HG03095 (cell line): ENCODE measurements around the gene DNAH8.

Source experiments
- ATAC-seq: cut with Tn5 transposase; IDR thresholded peaks from one replicate; pipeline ENCODE4 v1.9.1; 2021; ENCODE audit warnings: moderate library complexity; ENCODE audit not compliant: unreplicated experiment

The DNAH8 gene

DNA sequence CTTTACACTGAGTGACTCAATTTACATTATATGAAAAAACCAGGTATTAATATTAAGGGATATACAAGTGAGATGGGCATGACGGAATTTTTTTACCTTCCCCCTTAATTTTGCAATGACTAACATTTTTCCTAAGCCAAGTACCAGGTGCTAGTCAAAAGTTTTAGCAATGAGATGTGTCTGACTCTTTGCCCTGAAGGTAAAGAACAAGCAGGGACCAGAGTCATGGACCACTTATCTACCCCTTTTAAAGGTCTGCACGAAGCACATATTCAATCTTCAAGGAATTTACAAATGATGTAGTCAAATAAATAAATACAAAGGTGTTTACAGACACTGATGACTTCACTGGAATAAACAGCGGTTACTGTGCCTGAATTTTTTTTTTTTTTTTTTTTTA lies 13.6 kb upstream of the DNAH8 start:
- no peak for ATAC-seq

DNA sequence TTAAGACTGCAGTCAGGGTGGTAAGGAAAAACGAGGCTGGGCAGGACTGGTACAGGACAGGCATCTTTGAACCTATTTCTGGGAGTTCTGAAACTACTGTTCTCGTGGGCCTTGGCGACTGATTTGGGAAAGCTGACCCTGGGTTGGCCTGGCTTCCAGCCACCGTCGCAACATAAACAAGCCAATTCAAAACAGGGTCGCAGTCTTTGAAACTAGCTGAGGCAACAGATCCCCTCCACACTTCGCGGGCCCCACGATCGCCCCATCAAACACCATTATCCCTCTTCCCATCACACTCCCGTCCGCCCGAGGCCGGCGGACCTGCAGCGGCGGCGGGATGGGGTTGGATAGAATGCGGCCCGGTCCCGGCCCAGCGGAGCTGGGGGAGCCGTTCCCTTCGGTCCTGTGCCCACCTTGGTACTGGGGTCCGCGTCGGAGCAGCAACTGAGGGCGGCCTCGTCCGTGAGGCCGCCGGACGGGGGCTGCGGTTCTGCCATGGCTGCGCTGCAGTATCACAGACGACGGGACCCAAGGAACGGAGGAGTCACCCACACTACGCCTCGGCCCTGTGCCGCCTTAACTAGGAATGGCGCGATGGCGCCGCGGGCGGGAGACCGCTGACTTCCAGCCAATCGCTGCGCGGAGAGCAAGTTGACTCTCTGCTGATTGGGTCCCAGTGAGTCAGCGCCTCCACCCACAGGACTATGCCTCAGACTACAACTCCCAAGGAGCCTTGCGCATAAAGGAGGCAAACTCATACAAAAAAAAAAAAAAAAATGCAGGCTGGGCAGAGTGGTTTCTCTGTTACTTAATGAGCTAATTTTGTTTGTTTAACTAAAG lies 12.3 kb upstream of the DNAH8 start, which contains the start of gene GLO1:
Gene GLO1 (minus strand): TSS at position 588 of the 840 bp plus-strand sequence. CDS start 91 bp downstream, at position 497.
- peak; percentile 99 for ATAC-seq

DNA sequence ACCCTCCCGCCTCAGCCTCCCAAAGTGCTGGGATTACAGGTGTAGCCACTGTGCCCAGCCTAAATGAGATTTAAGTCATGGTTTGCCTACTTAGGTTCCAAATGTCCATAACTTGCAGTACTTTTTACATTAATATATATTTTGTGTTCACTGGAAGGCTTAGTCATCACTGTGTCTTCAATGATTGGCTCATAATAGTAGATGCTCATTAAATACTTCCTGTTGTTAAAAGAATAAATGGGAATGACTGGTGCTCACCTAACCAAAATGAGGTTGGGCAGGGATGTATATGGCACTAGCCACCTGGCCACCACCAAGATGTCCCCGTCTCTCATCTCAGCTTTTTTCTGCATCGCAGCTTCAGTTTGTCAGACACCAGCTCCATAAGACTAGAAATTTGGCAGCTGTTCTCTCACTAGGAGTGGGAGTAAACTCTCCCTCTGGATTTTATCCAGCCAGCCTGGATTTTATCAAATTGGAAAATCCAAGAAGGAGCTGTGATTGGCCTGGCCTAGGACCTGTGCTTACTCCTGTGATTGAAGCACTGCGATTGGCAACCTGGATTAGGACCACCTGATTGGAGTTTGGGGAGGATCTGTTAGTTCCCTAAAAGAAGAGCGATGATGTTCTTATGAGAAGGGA lies 11.0 kb upstream of the DNAH8 start:
- ATAC-seq: no peak

DNA sequence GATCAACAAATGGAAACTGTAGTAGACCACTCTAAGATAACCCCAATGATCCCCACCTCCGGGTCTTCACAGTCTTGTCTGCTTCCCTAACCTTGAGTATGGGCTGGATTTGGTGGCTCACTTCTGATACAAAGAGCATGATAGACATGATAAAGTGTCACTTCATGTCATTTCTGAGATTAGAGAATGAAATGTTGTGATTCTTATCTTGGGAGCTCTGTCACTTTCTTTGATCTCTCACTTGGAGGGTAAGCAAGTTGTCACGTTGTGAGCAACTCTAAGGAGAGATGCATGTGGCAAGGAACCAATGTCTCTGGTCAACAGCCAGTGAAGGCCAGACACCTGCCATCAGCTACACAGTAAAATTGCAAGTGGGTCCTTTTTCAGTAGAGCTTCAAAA lies 9.2 kb upstream of the DNAH8 start:
- ATAC-seq: no peak

DNA sequence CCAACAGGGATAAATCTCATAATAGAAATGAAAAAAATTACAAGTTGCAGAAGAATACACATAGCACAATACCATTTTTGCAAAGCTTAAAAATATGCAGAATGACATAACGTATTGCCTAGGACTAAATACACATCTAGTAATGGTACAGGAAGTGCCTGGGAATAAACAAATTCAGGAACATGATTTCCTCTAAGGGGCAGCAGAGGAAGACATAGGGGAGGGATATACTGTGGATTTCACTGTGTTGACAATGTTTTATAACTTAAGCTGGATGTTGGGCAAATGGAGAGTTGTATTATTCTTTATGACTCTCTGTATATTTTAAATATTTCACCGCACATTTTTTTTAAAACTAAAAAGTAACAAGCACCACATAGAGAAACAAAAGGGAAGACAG lies 6.6 kb upstream of the DNAH8 start:
- ATAC-seq: no peak

DNA sequence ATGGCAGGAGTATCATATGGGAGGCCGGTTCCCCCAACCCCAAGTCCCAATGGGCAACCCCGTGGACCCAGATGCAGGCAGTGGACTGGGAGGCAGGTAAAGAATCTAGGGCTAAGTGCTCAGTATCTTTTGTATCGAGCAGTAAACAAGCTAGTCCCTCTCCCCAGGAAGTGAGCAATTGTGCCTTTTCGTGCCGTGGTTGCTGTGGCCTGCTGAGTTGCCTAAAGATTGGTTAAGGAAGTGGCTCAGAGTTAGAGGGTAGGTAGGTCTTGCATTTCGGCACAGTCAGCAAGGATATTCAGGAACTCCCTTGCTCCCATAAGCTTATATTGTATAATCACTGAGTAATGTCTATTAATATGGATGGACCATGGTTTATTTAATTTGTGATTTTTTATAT lies 1.3 kb upstream of the DNAH8 start:
- ATAC-seq: no peak

DNA sequence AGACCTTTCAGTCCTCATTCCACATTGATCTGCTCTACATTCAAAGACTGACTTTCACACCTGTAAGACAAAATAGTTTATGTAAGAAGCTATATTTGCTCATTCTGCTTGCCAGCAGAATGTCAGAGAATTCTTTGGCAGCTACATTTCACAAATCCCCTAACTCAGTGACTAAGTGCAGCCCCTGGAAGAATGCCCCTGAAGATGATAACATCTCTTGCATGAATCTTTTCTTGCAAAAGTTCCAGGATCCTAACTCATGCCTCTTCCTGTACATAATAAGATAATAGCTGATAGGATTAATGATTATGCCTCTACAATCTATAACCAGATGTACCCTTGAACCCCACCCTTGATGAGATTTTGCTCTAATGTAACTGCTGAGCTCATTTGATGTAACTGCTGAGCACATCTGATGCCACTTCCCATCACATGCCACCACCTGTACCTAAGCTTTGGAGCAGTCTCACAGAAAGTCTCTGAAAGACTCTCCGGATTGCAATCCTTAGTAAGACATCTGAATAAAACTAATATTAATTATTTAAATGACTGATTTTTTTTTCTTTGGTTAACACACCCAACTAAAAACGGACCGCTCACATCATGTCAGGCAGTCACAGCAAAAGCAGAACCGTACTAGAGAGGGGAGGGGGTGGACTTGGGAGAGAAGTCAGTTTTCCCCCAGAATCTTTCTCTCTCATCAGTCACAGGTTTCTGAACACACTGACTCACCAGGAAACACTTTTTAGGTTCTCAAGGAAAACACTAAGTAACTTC lies 684 bp upstream of the DNAH8 start:
- no peak for ATAC-seq

DNA sequence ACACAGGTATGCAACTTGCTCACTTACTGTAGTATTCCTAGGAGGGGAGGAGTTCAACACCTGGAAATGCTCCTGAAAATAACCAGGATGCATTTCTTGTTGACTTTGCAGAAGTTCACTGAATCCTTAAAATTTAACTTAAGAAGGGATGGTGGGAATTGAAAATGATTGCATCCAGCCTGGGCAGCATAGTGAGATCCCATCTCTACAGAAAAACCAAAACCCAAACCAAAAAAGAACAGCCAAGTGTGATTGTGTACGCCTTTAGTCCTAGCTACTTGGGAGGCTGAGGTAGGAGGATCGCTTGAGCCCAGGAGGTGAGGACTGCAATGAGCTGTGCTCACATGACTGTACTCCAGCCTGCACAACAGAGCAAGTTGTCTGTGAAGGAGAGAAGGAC lies 1.7 kb downstream of the DNAH8 start:
- no peak for ATAC-seq

DNA sequence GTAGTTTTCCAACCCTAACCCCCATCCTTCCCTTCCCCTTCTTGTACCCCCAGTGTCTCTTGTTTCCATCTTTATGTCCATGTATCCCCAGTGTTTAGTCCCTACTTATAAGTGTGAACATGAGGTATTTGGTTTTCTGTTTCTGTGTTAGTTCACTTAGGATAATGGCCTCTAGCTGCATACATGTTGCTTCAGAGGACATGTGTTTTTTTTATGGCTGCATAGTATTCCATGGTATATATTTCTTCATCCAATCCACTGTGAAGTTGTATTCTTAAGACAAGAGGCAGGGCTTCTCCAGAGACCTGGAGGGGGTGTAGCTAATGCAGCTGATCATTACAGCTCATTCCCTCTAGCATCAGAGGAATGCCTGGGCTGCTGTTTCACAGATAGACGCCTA lies 4.2 kb downstream of the DNAH8 start:
- no peak for ATAC-seq

DNA sequence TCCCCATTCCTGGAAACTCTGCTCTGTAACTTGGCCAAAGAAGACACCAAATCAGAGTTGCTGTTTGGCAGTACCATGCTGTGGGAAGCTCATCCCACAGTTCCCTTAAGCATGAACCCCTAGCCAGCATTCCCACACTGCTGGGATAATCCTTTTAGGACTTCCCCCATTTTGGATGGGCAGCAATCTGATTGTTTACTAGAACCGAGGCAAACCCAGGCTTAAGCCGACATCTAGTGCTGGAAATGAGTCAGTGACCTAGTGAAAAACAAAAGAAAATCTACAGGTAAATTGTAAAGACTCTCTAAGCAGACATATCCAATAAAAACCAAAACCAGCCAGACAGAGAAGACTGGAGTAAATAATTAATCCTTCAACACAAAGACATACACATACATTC lies 5.2 kb downstream of the DNAH8 start:
- no peak for ATAC-seq

DNA sequence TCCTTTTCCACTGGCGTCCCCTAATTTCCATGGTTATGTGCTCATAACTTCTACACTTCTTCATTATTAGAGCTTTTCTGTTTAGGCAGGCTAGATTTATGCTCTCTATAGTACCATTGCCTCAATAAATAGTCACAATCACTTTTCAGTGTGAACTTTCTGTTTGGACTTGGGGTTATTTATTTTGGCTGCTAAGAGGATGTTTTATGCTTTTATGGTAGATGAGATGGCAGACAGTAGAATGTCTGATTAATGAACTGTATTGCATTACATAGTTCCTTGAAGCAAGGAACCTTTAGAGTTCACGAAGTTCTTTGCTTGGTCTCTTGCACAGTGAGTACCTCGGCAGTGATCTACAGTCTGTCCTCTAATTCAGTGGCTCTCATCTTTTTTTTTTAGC lies 6.9 kb downstream of the DNAH8 start:
- no peak for ATAC-seq

DNA sequence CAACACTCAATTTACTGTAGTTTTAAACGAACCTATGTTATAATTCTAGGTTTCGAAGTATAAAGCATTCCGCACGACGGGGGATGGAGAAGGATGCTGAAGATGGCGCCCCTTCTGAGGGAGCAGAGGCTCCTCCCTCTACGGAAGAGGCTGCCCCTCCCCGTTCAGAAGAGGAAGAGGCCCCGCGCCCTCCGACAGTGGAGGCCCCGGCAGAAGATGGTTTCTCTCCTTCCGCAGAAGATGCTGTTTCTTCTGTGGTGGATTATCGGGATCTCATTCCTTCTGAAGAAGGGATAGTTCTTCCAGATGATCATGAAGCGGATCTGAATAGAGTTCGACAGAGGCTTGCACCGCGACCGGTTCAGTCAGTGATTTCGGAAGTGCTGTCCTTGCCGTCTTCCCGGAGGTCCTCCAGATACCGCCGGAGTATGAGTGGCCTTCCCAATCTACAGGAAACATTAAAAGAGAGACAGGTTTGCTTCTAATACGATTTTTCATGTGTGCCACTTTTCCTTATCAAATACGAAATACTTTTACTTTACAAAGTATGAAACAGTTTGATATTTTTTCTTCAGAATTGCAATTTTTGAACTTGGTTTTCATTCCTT lies 7.7 kb downstream of the DNAH8 start:
- ATAC-seq: no peak

DNA sequence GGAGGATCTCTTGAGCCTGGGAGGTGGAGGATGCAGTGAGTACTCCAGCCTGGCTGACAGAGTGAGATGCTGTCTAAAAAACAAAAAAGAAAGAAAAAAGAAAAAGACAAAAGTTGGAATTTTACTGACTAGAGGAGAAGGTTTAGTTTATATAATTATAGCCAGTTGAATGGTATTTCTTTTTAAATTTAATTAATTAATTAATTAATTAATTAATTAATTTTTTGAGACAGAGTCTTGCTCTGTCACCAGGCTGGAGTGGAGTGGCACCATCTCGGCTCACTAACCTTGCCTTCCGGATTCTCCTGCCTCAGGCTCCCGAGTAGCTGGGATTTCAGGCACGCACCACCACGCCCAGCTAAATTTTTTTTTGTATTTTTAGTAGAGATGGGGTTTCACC lies 8.7 kb downstream of the DNAH8 start:
- ATAC-seq: no peak

DNA sequence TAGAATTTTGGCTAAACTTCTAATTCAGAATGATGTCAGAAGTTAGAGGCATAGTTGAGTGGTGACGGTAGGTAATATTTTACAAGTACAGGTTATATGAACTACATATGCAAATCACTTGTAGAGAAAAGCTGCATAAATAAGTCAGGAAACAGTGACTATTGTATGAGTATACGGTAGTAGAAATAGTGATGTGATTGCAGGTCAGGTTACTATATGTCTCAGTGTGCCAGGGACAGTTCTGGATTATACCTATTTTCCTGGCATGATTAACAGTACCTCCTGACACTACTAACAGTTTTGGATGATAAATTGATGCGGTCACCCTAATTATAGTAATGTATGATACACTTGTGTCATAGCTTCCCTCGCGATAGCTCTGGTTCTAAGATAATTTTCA lies 9.2 kb downstream of the DNAH8 start:
- no peak for ATAC-seq

DNA sequence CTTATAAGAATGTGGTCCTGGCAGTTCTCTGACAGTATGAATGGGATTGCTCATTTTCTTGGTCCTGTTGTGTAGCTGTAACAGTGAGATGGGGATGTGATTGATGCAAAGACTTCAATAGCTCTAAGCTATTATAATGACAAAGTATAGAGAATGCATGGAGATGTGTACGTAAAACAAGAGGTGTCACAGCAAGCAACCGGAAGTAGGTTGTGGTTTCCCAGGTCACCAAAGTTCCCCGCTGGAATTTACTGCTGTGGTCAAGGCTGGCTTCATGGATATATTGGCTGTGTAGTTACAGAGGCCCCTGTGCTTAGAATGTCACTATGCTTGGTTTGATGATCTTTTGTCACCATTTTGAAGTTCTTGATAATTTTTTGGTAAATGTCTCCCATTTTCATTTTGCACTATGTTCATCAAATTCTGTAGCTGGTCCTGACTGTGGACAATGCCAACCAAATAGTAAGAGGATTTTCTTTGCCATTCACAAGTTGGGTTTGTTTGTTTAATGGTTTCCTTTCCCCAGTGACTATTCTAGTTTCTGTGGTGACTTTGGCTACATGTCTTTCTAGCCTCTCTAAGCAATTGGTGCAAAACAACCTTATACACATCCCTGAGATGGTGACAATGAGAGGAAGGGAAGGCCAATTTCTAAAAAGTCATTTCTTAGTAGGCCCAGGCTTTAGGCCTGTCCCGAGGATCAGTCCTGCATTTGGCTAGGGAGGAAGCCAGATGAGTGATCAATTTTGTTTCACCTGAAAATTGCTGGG lies 10.5 kb downstream of the DNAH8 start:
- no peak for ATAC-seq

DNA sequence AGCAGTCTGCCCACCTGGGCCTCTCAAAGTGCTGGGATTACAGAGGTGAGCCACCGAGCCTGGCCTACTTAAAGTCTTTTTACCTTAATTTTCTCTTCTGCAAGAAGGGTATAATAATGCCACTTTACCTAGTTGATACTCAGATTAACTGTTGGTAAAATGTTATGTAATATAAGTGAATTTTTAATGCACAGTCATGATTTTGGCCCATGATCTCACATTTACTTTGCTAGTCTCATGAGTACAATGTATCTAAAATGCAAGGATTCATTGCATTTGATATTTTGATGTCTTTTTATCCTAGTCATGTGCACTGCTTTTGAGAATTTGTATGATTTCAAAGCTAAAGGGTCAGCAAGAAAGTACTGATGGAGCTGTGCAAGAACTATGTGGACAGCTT lies 13.1 kb downstream of the DNAH8 start:
- ATAC-seq: no peak

DNA sequence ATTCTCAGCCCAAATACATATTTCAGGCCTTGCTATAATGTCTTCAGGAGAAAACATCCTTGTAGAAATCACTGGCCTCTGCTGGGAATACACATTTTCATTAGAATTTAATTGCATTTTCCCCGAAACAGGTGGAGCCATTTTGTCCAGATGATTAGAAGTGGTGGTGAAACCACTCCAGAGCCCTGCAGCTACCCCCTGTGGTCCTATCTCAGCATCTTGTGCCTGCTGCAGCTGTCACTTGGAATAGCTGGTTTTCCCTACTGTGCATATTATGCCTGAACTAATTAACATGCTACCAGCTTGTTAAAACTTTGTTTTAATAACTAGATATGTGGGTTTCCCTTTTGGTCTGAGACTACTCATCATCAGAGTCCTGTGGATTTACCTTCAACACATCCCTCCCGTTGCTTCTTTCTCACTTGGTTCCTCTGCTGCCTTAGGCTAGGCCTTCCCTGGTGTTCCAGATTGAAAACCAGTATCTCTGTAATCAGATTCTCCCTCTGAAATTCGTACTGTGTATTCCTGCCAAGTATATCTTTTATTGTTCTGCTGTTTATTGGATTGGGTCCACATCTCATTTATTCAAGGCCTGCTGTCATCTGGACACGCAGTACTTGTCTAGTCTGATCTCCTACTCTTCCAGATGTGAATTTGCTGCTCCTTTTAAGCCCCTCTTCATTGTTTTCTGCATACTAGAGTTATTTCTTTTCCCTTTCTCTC lies 15.2 kb downstream of the DNAH8 start:
- no peak for ATAC-seq

DNA sequence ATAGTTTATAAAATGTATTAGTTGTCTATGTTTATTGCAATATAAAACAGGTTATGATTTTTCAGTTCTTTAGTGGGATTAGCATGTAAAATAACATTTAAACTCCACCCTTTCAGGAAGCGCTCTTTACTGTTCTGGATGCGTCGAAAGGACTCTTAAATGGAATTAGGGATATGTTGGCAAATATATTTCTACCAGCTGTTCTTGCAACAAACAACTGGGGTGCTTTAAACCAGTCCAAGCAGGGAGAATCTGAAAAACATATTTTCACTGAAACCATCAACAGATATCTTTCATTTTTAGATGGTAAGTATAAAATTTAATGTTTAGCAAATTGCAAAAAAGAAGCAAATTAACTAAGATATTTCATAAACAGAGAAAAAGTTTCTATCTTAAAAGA lies 21.8 kb downstream of the DNAH8 start:
- ATAC-seq: no peak

DNA sequence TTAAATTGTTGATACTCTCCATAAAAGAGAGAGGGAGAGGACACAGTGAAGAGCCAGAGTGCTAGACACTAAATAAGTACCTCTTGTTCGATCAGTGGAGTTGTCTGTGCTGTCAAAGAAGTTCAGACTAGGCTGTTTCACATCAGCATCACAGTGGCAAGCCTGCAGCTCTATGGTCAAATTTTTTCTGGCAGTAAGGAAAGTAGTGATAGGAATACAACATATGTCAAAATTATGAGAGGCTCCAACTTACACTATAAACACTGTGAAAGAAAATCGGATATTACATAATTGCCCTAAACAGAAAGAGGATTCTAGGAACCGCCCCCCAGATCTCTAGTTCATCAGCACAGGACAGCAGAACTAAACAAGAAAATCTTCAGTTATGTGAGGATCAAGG lies 23.1 kb downstream of the DNAH8 start:
- no peak for ATAC-seq

DNA sequence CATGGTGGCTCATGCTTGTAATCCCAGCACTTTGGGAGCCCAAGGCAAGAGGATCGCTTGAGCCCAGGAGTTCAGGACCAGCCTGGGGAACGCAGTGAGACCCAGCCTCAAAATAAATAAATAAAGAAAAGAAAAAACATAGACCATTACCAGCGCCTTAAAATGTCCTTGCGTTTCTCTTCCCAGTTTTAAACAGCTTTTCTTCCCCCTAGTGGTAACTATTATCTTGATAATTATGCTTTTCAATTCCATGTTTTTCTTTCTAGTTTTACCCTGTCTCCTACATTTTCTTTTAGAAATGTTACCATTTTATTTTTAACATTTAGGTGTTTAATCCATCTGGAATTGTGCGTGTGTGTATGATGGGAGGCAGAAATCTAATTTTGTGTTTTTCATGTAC lies 24.4 kb downstream of the DNAH8 start:
- no peak for ATAC-seq
